Lower lobe of right lung (tissue), 2 donors: ENCODE measurements around the gene CNMD. TPM values are rescaled to one million over a fixed set of nuclear protein-coding genes. Genes with fewer than 3 reads are reported as not detected.

Experiments
- ATAC-seq, 2 donors: fragments of 200-7000 bp; cut with Tn5 transposase; one replicate each; pipeline ENCODE4 v1.9.1; 2020 to 2022; ENCODE audit warnings: mild to moderate bottlenecking in 2 of 2, moderate library complexity in 2 of 2
- DNase-seq: peaks from one replicate; pipeline ENCODE4 v3.0.0-alpha.2; 2020
- H3K27ac ChIP-seq: fragments of 200-600 bp; one replicate; pipeline ENCODE4 v1.8.0; 2022
- H3K27me3 ChIP-seq: fragments of 200-600 bp; one replicate; pipeline ENCODE4 v1.8.0; 2022; ENCODE audit warnings: low read depth
- H3K36me3 ChIP-seq: fragments of 200-600 bp; one replicate; pipeline ENCODE4 v1.8.0; 2022; ENCODE audit warnings: mild to moderate bottlenecking
- H3K4me1 ChIP-seq: fragments of 200-600 bp; one replicate; pipeline ENCODE4 v1.8.0; 2022
- H3K4me3 ChIP-seq: fragments of 200-600 bp; one replicate; pipeline ENCODE4 v1.8.0; 2022; ENCODE audit warnings: mild to moderate bottlenecking
- H3K9me3 ChIP-seq: fragments of 200-600 bp; one replicate; pipeline ENCODE4 v1.8.0; 2022
- CTCF ChIP-seq: fragments of 200-600 bp; IDR thresholded peaks from one replicate; pipeline ENCODE4 v1.8.0; 2022; ENCODE audit warnings: antibody characterized with exemption, mild to moderate bottlenecking
- intact Hi-C: fragments of 100-400 bp; cut with DNase I; formaldehyde crosslinking; loops from one replicate; pipeline ENCODE4 v1.11.0; 2022
- total RNA-seq: library from RNA; stranded (reverse); fragmentation: NEBNext Ultra II Directional; extraction: Animal tissue kit (Norgen Biotek cat#: 25700); gene quantifications from one replicate; pipeline ENCODE4 v1.2.1, GENCODE V29; 2021
- donor health status: DM: no; HTN: yes; CAD: no; lungs with severe emphysema.

The CNMD gene
- total RNA-seq, 1 donor from 2014 or later = not detected

- H3K4me1 ChIP-seq = no peaks in the 10 kb centered on the region
- ATAC-seq (no peak), DNase-seq (no peak)
- H3K4me3 ChIP-seq = no peak overlapping the region
- intact Hi-C loops = no loop called here
- no peak for TF ChIP-seq CTCF
- H3K27ac ChIP-seq = no peak overlapping the region
- H3K9me3 ChIP-seq = no peaks in the 10 kb centered on the region
- peaks cover 84% of the 10 kb centered on the region for H3K36me3 ChIP-seq
- no peaks in the 10 kb centered on the region for H3K27me3 ChIP-seq
Measured at GRCh38 chr13:52677823-52678222, 61.8 kb downstream of the CNMD start.

GRCh38 chr13:52673465-52673864, 66.2 kb downstream of the CNMD start:
- Histone ChIP-seq H3K4me1 (peaks cover 5% of the 10 kb centered on the region), H3K27ac (no peak overlapping the region), H3K27me3 (no peaks in the 10 kb centered on the region), H3K9me3 (no peaks in the 10 kb centered on the region), H3K4me3 (no peak overlapping the region), H3K36me3 (peaks cover 73% of the 10 kb centered on the region)
- intact Hi-C loops = no loop called here
- ATAC-seq (no peak), DNase-seq (no peak)
- no peak for TF ChIP-seq CTCF

GRCh38 chr13:52670726-52671125, 68.9 kb downstream of the CNMD start:
- H3K27ac ChIP-seq = no peak overlapping the region
- peaks cover 5% of the 10 kb centered on the region for H3K4me1 ChIP-seq
- H3K4me3 ChIP-seq = no peak overlapping the region
- TF ChIP-seq CTCF = no peak
- no peaks in the 10 kb centered on the region for H3K9me3 ChIP-seq
- DNase-seq = no peak
- H3K36me3 ChIP-seq = peaks cover 76% of the 10 kb centered on the region
- intact Hi-C loops = no loop called here
- no peaks in the 10 kb centered on the region for H3K27me3 ChIP-seq
- ATAC-seq = no peak

- no peak for ATAC-seq
- no peak overlapping the region for H3K27ac ChIP-seq
- no peak for TF ChIP-seq CTCF
- peaks cover 5% of the 10 kb centered on the region for H3K4me1 ChIP-seq
- H3K4me3 ChIP-seq = no peak overlapping the region
- no peaks in the 10 kb centered on the region for H3K27me3 ChIP-seq
- intact Hi-C loops = no loop called here
- H3K36me3 ChIP-seq = peaks cover 76% of the 10 kb centered on the region
- H3K9me3 ChIP-seq = no peaks in the 10 kb centered on the region
- no peak for DNase-seq
Measured at GRCh38 chr13:52669677-52670076, 69.9 kb downstream of the CNMD start.

- intact Hi-C loops = no loop called here
- no peak overlapping the region for H3K27ac ChIP-seq
- peak; percentile 32 for TF ChIP-seq CTCF
- H3K4me1 ChIP-seq = no peaks in the 10 kb centered on the region
- no peaks in the 10 kb centered on the region for H3K9me3 ChIP-seq
- DNase-seq = no peak
- no peaks in the 10 kb centered on the region for H3K27me3 ChIP-seq
- no peak overlapping the region for H3K4me3 ChIP-seq
- H3K36me3 ChIP-seq = peaks cover 97% of the 10 kb centered on the region
- no peak for ATAC-seq
Measured at GRCh38 chr13:52665325-52665724, 74.3 kb downstream of the CNMD start.

- intact Hi-C loops = no loop called here
- no peak for DNase-seq
- Histone ChIP-seq H3K4me1 (no peaks in the 10 kb centered on the region), H3K27ac (no peak overlapping the region), H3K9me3 (no peaks in the 10 kb centered on the region), H3K36me3 (peaks cover 99% of the 10 kb centered on the region), H3K4me3 (no peak overlapping the region), H3K27me3 (no peaks in the 10 kb centered on the region)
- no peak for TF ChIP-seq CTCF
- no peak for ATAC-seq
Measured at GRCh38 chr13:52664272-52664671, 75.3 kb downstream of the CNMD start.
